HepG2 (cell line): ENCODE results near the gene TOM1L1. TPM values are rescaled to one million over a fixed set of nuclear protein-coding genes. Genes with fewer than 3 reads are reported as not detected.

Experiments
- ARID3A ChIP-seq: IDR thresholded peaks from 2 replicates; pipeline ENCODE4 v1.6.1; 2012; ENCODE audit warnings: low read depth, low read length, improper control_type of control experiment
- CENPBD1 ChIP-seq: sonication (generic); formaldehyde crosslinking; IDR thresholded peaks from 2 replicates; pipeline ENCODE4 v1.8.0; 2022; ENCODE audit warnings: missing genetic modification reagents, low read depth, mild to moderate bottlenecking, borderline replicate concordance
- IRF2 ChIP-seq: IDR thresholded peaks from 2 replicates; pipeline ENCODE4 v1.6.1; 2018; ENCODE audit warnings: missing genetic modification reagents, missing compliant biosample characterization
- MEIS2 ChIP-seq: sonication (generic); formaldehyde crosslinking; IDR thresholded peaks from 2 replicates; pipeline ENCODE4 v1.9.0; 2021; ENCODE audit warnings: mild to moderate bottlenecking, missing genetic modification reagents
- NBN ChIP-seq: fragments of 450-650 bp; conservative IDR thresholded peaks from 2 replicates; pipeline ENCODE4 v1.6.1; 2017
- PCBP2 ChIP-seq: fragments of 200-400 bp; formaldehyde crosslinking; optimal IDR thresholded peaks from 2 replicates; pipeline ENCODE3; 2018; ENCODE audit warnings: low read length, low read depth; ENCODE audit not compliant: poor library complexity, severe bottlenecking
- POGK ChIP-seq: sonication (generic); formaldehyde crosslinking; conservative IDR thresholded peaks from 2 replicates; pipeline ENCODE4 v1.8.0; 2022; ENCODE audit warnings: mild to moderate bottlenecking, moderate library complexity, missing genetic modification reagents
- RARG ChIP-seq: sonication (generic); formaldehyde crosslinking; IDR thresholded peaks from 2 replicates; pipeline ENCODE4 v1.4.0; 2020; ENCODE audit warnings: low read depth, mild to moderate bottlenecking, missing genetic modification reagents
- ZBTB34 ChIP-seq: sonication (generic); formaldehyde crosslinking; IDR thresholded peaks from 2 replicates; pipeline ENCODE4 v1.8.0; 2022; ENCODE audit warnings: mild to moderate bottlenecking, missing genetic modification reagents
- ZFP36 ChIP-seq: fragments of 150-350 bp; IDR thresholded peaks from 2 replicates; pipeline ENCODE4 v1.6.1; 2018; ENCODE audit warnings: borderline replicate concordance, low read length, low read depth; ENCODE audit not compliant: partially characterized antibody
- ZHX1 ChIP-seq: sonication (generic); formaldehyde crosslinking; IDR thresholded peaks from 2 replicates; pipeline ENCODE4 v1.8.1; 2022; ENCODE audit warnings: low read depth, mild to moderate bottlenecking, missing genetic modification reagents
- ZNF281 ChIP-seq: sonication (generic); formaldehyde crosslinking; IDR thresholded peaks from 2 replicates; pipeline ENCODE4 v1.4.0; 2020; ENCODE audit warnings: missing genetic modification reagents, borderline replicate concordance
- ZNF350 ChIP-seq: sonication (generic); formaldehyde crosslinking; IDR thresholded peaks from 2 replicates; pipeline ENCODE4 v1.4.0; 2020; ENCODE audit warnings: mild to moderate bottlenecking, low read depth, missing genetic modification reagents, borderline replicate concordance
- ZNF530 ChIP-seq: sonication (generic); formaldehyde crosslinking; IDR thresholded peaks from 2 replicates; pipeline ENCODE4 v1.5.0; 2020; ENCODE audit warnings: low read depth, mild to moderate bottlenecking, missing genetic modification reagents
- ZNF775 ChIP-seq: sonication (generic); formaldehyde crosslinking; IDR thresholded peaks from 2 replicates; pipeline ENCODE4 v1.4.0; 2020; ENCODE audit warnings: missing genetic modification reagents, mild to moderate bottlenecking, moderate library complexity, borderline replicate concordance
- polyA plus RNA-seq, 8 experiments: library from polyadenylated mRNA; depleted of rRNA in 3 of 8; stranded (reverse) in 7 of 8; unstranded in 1 of 8; fragments of >200 nt; fragmentation: Illumina TruSeq in 4 of 8; extraction: Trizol in 4 of 8; gene quantifications; 2 replicates each; pipeline versions ENCODE4 v1.2.1 to v1.2.3, GENCODE V29; 2011 to 2016; ENCODE audit warnings: low read depth in 4 of 8, missing spikeins in 1 of 8, mixed read lengths in 1 of 8; ENCODE audit not compliant: insufficient read depth in 1 of 8
- total RNA-seq, 5 experiments: library from RNA; depleted of rRNA; stranded (reverse); fragments of >200 nt; fragmentation: Illumina TruSeq; extraction: Trizol; gene quantifications; 2 replicates each; pipeline ENCODE4 v1.2.3, GENCODE V29; 2016; ENCODE audit warnings: low read depth in 1 of 5

Gene TOM1L1
- total and polyA plus RNA-seq, 2 of the 13 experiments (the other 11 are each of a cell fraction or from before 2014, with no cell fraction given) = 45.3 to 51.3 TPM

GRCh38 chr17:54967621-54968261 lies 67.1 kb downstream of the TOM1L1 start (continued):
- TF ChIP-seq POGK (CRISPR knock-in tag) = no peak
- TF ChIP-seq ZNF281 (CRISPR knock-in tag) = no peak
- no peak for TF ChIP-seq ZNF350 (CRISPR knock-in tag)
- no peak for TF ChIP-seq ZNF530 (CRISPR knock-in tag)
- no peak for TF ChIP-seq MEIS2
- no peak for TF ChIP-seq RARG (CRISPR knock-in tag)
- no peak for TF ChIP-seq NBN
- no peak for TF ChIP-seq ZHX1 (CRISPR knock-in tag)
- no peak for TF ChIP-seq ZBTB34 (CRISPR knock-in tag)
- TF ChIP-seq ZFP36 = no peak
- 0 out of 2 replicates have a peak, but pooled peaks have one; percentile 9 for TF ChIP-seq IRF2
- peak; percentile 29; the same call in 1 of the 2 replicates for TF ChIP-seq ARID3A
- no peak for TF ChIP-seq CENPBD1
- TF ChIP-seq PCBP2 = no peak
- no peak for TF ChIP-seq ZNF775 (CRISPR knock-in tag)
